ENCODE results near the gene LSAMP.

- TF ChIP-seq EP300 (IDR thresholded peaks at IDR 0.05) (no peak), POLR2A (IDR thresholded peaks at IDR 0.05) (no peak), POLR2AphosphoS5 (IDR thresholded peaks at IDR 0.05) (no peak)
- TF ChIP-seq, protein P1, sequence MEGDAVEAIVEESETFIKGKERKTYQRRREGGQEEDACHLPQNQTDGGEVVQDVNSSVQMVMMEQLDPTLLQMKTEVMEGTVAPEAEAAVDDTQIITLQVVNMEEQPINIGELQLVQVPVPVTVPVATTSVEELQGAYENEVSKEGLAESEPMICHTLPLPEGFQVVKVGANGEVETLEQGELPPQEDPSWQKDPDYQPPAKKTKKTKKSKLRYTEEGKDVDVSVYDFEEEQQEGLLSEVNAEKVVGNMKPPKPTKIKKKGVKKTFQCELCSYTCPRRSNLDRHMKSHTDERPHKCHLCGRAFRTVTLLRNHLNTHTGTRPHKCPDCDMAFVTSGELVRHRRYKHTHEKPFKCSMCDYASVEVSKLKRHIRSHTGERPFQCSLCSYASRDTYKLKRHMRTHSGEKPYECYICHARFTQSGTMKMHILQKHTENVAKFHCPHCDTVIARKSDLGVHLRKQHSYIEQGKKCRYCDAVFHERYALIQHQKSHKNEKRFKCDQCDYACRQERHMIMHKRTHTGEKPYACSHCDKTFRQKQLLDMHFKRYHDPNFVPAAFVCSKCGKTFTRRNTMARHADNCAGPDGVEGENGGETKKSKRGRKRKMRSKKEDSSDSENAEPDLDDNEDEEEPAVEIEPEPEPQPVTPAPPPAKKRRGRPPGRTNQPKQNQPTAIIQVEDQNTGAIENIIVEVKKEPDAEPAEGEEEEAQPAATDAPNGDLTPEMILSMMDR (IDR thresholded peaks at IDR 0.05) = no peak
Measured at GRCh38 chr3:116246406-116246980, 198.8 kb downstream of the LSAMP start.
